Transverse colon (tissue), 4 donors: ENCODE results near the gene PTCD3. TPM values are rescaled to one million over a fixed set of nuclear protein-coding genes. Genes with fewer than 3 reads are reported as not detected.
A peak's percentile ranks its signal among the peaks of the same experiment; 100 is the strongest.

Experiments used
- DNase-seq: peaks from one replicate; pipeline ENCODE4 v3.0.0-alpha.2; 2019
- H3K27ac ChIP-seq, 4 donors: fragments of 200-600 bp; sonication (generic); 2 replicates each; pipeline ENCODE4 v1.5.1; 2016 to 2018; ENCODE audit warnings: inconsistent platforms in 4 of 4
- H3K27me3 ChIP-seq: fragments of 200-600 bp; sonication (generic); 2 replicates; pipeline ENCODE4 v1.5.1; 2017; ENCODE audit warnings: inconsistent platforms
- H3K36me3 ChIP-seq, 4 donors: fragments of 200-600 bp; sonication (generic); 2 replicates each; pipeline ENCODE4 v1.5.1; 2017 to 2019; ENCODE audit warnings: inconsistent platforms in 4 of 4
- H3K4me1 ChIP-seq, 4 donors: fragments of 200-600 bp; sonication (generic); 2 replicates each; pipeline ENCODE4 v1.5.1; 2017 to 2020; ENCODE audit warnings: inconsistent platforms in 4 of 4
- H3K4me3 ChIP-seq, 4 donors: fragments of 200-600 bp; sonication (generic); 1 replicate in 1 of 4; 2 replicates in 3 of 4; pipeline versions ENCODE4 v1.5.1 to v1.6.1; 2017 to 2019; ENCODE audit warnings: inconsistent platforms in 4 of 4
- H3K9me3 ChIP-seq, 2 donors: fragments of 200-600 bp; sonication (generic); 2 replicates each; pipeline ENCODE4 v1.5.1; 2017 to 2019; ENCODE audit warnings: inconsistent platforms in 2 of 2
- EP300 ChIP-seq: sonication (generic); formaldehyde crosslinking; IDR thresholded peaks from one replicate; pipeline ENCODE4 v1.6.1; 2017; ENCODE audit warnings: antibody characterized with exemption, low read depth
- POLR2A ChIP-seq: fragments of 450-650 bp; IDR thresholded peaks from one replicate; pipeline ENCODE4 v1.6.1; 2016; ENCODE audit warnings: antibody characterized with exemption, mild to moderate bottlenecking, moderate library complexity
- POLR2AphosphoS5 ChIP-seq, 3 donors: sonication (generic); formaldehyde crosslinking; IDR thresholded peaks; one replicate each; pipeline ENCODE4 v1.6.1; 2016; ENCODE audit warnings: antibody characterized with exemption in 3 of 3
- WGBS, 2 donors: methylation state at CpG; one replicate each; pipeline ENCODE4 v1.1.5; 2018; ENCODE audit warnings: low coverage in 1 of 2; 5-methylcytosine and 5-hydroxymethylcytosine counted together
- in situ Hi-C, 4 donors: fragments of 200-750 bp; cut with MboI; loops; one replicate each; pipeline versions ENCODE4 v1.15.0 to v1.15.1; 2017; ENCODE audit warnings: low sequenced_read_pairs in 3 of 4, low pct_ligation_motif_present in 1 of 4, low pct_unique_long_range_greater_than_20kb in 1 of 4
- intact Hi-C: fragments of 100-400 bp; cut with DNase I; formaldehyde crosslinking; loops from one replicate; pipeline ENCODE4 v1.15.1; 2023; ENCODE audit warnings: low total_unique reads
- total RNA-seq, 4 donors: library from RNA; depleted of rRNA; stranded (reverse); fragments of >200 nt; gene quantifications; one replicate each; pipeline ENCODE4 v1.1.0, GENCODE V29; 2016
- TF ChIP-seq, protein P1 (sequence below), 5 experiments: fragments of 200-600 bp in 3 of 5; fragments of 450-650 bp in 2 of 5; sonication (generic) in 3 of 5; IDR thresholded peaks; 1 replicate in 2 of 5; 2 replicates in 3 of 5; pipeline ENCODE4 v1.5.1; 2016 to 2017; ENCODE audit warnings: antibody characterized with exemption in 5 of 5, inconsistent platforms in 3 of 5, mild to moderate bottlenecking in 2 of 5, moderate library complexity in 1 of 5

PTCD3 gene
- total RNA-seq = 100 to 1,000 TPM in 1 of 4 donors, 10 to 100 TPM in 3; 67.7 to 189 (median 83.0) TPM

DNA sequence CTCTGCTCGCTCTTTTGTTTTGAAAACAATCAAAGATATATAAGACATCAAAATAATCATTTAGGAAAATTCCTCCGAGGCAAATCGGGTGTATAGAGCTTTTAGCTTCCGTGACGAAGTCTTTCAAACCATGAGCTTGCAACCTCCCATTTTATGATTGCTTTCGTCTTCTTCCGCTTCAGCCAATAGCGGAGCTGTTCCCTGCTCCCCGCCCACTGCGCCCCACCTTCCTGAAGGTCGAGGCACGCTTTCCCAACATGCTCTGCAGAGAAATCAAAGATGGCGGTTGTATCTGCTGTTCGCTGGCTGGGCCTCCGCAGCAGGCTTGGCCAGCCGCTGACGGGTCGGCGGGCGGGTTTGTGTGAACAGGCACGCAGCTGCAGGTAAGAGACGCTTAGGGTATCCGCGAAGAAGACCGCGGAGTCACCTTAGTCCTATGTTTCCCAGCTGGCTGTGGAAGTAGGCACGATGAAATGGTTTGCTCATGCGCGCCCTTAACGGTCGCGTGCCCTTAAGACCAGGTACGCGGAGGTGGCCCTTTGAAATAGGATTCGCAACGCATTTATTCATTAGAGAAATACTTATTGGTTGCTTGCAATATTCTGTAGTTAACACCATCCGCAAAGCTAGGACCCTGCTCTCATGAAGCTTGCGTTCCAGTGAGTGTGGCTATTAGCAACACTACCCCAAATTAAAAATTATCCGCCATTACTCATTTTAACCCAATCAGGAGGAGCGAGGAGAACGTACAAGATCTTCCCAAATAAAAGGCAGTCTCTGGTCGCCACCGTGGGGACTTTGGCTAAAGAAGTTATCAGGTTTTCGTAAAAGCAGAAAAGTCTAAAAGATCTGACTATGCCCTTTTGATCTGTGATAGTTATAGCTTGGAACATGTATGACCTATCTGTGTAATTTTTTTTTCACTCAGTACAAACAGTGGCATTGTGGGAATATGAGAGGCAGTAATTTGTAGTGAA is at the start of gene PTCD3:
PTCD3 (plus strand) TSS at position 267 of the 977 bp plus-strand sequence; CDS start at position 280, 13 bp downstream.
- Histone ChIP-seq H3K9me3 (no peaks in the 10 kb centered on the region), H3K4me3 (peak within 1 kb of the TSS; percentile 60 to 74 (median 68)), H3K4me1 (peaks cover 3 to 35% (median 22%) of the 10 kb centered on the region in 4 donors), H3K27me3 (no peaks in the 10 kb centered on the region), H3K36me3 (peaks cover 0 to 7% (median 3%) of the 10 kb centered on the region in 4 donors), H3K27ac (peak within 1 kb of the TSS; percentile 72 to 91 (median 84))
- peak; percentile 95 for DNase-seq
- TF ChIP-seq POLR2A (peak; percentile 84), POLR2AphosphoS5 (IDR thresholded peaks at IDR 0.05) (peak; percentile 91 to 94 (median 93)), EP300 (no peak)
- TF ChIP-seq, protein P1, sequence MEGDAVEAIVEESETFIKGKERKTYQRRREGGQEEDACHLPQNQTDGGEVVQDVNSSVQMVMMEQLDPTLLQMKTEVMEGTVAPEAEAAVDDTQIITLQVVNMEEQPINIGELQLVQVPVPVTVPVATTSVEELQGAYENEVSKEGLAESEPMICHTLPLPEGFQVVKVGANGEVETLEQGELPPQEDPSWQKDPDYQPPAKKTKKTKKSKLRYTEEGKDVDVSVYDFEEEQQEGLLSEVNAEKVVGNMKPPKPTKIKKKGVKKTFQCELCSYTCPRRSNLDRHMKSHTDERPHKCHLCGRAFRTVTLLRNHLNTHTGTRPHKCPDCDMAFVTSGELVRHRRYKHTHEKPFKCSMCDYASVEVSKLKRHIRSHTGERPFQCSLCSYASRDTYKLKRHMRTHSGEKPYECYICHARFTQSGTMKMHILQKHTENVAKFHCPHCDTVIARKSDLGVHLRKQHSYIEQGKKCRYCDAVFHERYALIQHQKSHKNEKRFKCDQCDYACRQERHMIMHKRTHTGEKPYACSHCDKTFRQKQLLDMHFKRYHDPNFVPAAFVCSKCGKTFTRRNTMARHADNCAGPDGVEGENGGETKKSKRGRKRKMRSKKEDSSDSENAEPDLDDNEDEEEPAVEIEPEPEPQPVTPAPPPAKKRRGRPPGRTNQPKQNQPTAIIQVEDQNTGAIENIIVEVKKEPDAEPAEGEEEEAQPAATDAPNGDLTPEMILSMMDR (IDR thresholded peaks at IDR 0.05) = no peak
- in situ Hi-C loops = no loop called here
- intact Hi-C loops = no loop called here
- 0% methylated on average over 1 to 44 of the region's 44 CpGs for WGBS, 2 donors

- DNase-seq = no peak
- H3K4me1 ChIP-seq = no peaks in the 10 kb centered on the region
- no peaks in the 10 kb centered on the region for H3K27me3 ChIP-seq
- no peak overlapping the region for H3K27ac ChIP-seq
- no peak overlapping the region for H3K4me3 ChIP-seq
- H3K9me3 ChIP-seq = no peaks in the 10 kb centered on the region
- intact Hi-C loops = no loop called here
- TF ChIP-seq POLR2A = no peak
- no peak for TF ChIP-seq EP300
- TF ChIP-seq, protein P1 (IDR thresholded peaks at IDR 0.05) = no peak
- no peak for TF ChIP-seq POLR2AphosphoS5 (IDR thresholded peaks at IDR 0.05)
- H3K36me3 ChIP-seq = peaks cover 0 to 26% (median 9%) of the 10 kb centered on the region in 4 donors
- in situ Hi-C loops = no loop called here
- WGBS, 2 donors = 93 to 95% methylated on average over 3 to 4 of the region's 4 CpGs
Observed at GRCh38 chr2:86056590-86057331, 49.3 kb upstream of the PTCD3 start.

GRCh38 chr2:86062043-86062442 is 44.0 kb upstream of the PTCD3 start:
- no peaks in the 10 kb centered on the region for H3K9me3 ChIP-seq
- intact Hi-C loops = no loop called here
- no peaks in the 10 kb centered on the region for H3K4me1 ChIP-seq
- H3K27me3 ChIP-seq = no peaks in the 10 kb centered on the region
- WGBS, 2 donors = 72 to 78% methylated on average over 2 of the region's 2 CpGs
- no peak for DNase-seq
- TF ChIP-seq, protein P1 (IDR thresholded peaks at IDR 0.05) = no peak
- TF ChIP-seq EP300 (no peak), POLR2A (no peak), POLR2AphosphoS5 (IDR thresholded peaks at IDR 0.05) (no peak)
- H3K4me3 ChIP-seq = no peak overlapping the region
- in situ Hi-C loops = no loop called here
- peaks cover 0 to 28% (median 8%) of the 10 kb centered on the region in 4 donors for H3K36me3 ChIP-seq
- H3K27ac ChIP-seq = no peak overlapping the region

DNA sequence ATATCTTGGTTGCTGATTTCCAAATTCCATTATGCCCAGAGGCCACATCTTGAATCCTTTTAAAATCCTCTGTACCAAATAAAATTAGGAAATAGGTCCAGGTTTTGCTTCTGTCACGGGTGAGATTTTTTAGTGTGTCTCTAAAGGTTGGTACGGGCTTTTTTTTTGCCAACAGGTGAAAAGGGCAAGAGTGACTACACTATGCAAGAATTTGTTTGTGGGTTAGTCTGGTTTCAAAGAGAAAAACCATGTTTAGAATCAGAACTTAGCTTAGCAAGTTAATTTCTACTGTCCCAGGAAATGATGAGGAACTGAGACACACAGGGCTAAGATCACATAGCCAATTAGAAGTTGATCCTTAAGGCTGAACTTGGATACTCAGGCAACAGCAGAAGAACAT is 42.0 kb upstream of the PTCD3 start:
- intact Hi-C loops (no loop called here), in situ Hi-C loops (no loop called here)
- TF ChIP-seq POLR2A (no peak), POLR2AphosphoS5 (IDR thresholded peaks at IDR 0.05) (no peak), EP300 (no peak)
- TF ChIP-seq, protein P1 (IDR thresholded peaks at IDR 0.05) = no peak
- Histone ChIP-seq H3K4me3 (no peak overlapping the region), H3K27ac (no peak overlapping the region), H3K36me3 (peaks cover 0 to 27% (median 10%) of the 10 kb centered on the region in 4 donors), H3K9me3 (no peaks in the 10 kb centered on the region), H3K27me3 (no peaks in the 10 kb centered on the region), H3K4me1 (no peaks in the 10 kb centered on the region)
- 75 to 77% methylated on average over 2 of the region's 2 CpGs for WGBS, 2 donors
- no peak for DNase-seq
